Rectal smooth muscle tissue (tissue), 1 donor: ENCODE results near the gene RBMY1J.
"Not testable (repeated sequence)": the region's sequence is repeated elsewhere in the genome, so short reads cannot be mapped to it uniquely, and the experiment has no call there.

Experiments used
- H3K27ac ChIP-seq: one replicate; pipeline ENCODE4 v1.7.0; 2013; ENCODE audit warnings: low read depth, low read length, inconsistent platforms
- H3K27me3 ChIP-seq: one replicate; pipeline ENCODE4 v1.7.0; 2013; ENCODE audit warnings: low read length; ENCODE audit not compliant: control insufficient read depth, insufficient read depth
- H3K36me3 ChIP-seq: one replicate; pipeline ENCODE4 v1.7.0; 2013; ENCODE audit warnings: low read length; ENCODE audit not compliant: control insufficient read depth, insufficient read depth
- H3K4me1 ChIP-seq: one replicate; pipeline ENCODE4 v1.7.0; 2013; ENCODE audit warnings: low read length; ENCODE audit not compliant: control insufficient read depth, insufficient read depth
- H3K4me3 ChIP-seq: one replicate; pipeline ENCODE4 v1.7.0; 2013; ENCODE audit warnings: low read length
- H3K9ac ChIP-seq: one replicate; pipeline ENCODE4 v1.7.0; 2013; ENCODE audit warnings: low read length

RBMY1J gene

GRCh38 chrY:22403110-22403509 is at the start of gene RBMY1J:
Gene RBMY1J, plus strand, starts transcription at chrY:22403410. Its CDS starts 2,038 bp downstream, at chrY:22405448.
- H3K36me3 ChIP-seq, H3K27me3 ChIP-seq, H3K27ac ChIP-seq, H3K9ac ChIP-seq, H3K4me3 ChIP-seq, H3K4me1 ChIP-seq: not testable (repeated sequence)

- Histone ChIP-seq H3K4me3 (no peak overlapping the region), H3K9ac (no peak overlapping the region), H3K4me1 (no peaks in the 10 kb centered on the region), H3K27me3 (no peaks in the 10 kb centered on the region), H3K36me3 (no peaks in the 10 kb centered on the region), H3K27ac (no peak overlapping the region)
Observed at GRCh38 chrY:22367416-22367815, 35.8 kb upstream of the RBMY1J start.

- H3K36me3 ChIP-seq: no peaks in the 10 kb centered on the region
- no peaks in the 10 kb centered on the region for H3K4me1 ChIP-seq
- no peak overlapping the region for H3K27ac ChIP-seq
- H3K27me3 ChIP-seq: no peaks in the 10 kb centered on the region
- no peak overlapping the region for H3K4me3 ChIP-seq
- H3K9ac ChIP-seq: no peak overlapping the region
Observed at GRCh38 chrY:22370623-22371022, 32.6 kb upstream of the RBMY1J start.

GRCh38 chrY:22373494-22373893 is 29.7 kb upstream of the RBMY1J start:
- H3K27ac ChIP-seq: no peak overlapping the region
- H3K4me1 ChIP-seq: no peaks in the 10 kb centered on the region
- H3K36me3 ChIP-seq: no peaks in the 10 kb centered on the region
- H3K4me3 ChIP-seq: no peak overlapping the region
- H3K9ac ChIP-seq: no peak overlapping the region
- H3K27me3 ChIP-seq: no peaks in the 10 kb centered on the region

- H3K4me3 ChIP-seq, H3K9ac ChIP-seq, H3K36me3 ChIP-seq, H3K27ac ChIP-seq, H3K4me1 ChIP-seq, H3K27me3 ChIP-seq: not testable (repeated sequence)
Observed at GRCh38 chrY:22444718-22445396, 41.6 kb downstream of the RBMY1J start.

- not testable (repeated sequence) for H3K36me3 ChIP-seq, H3K27ac ChIP-seq, H3K27me3 ChIP-seq, H3K9ac ChIP-seq, H3K4me3 ChIP-seq, H3K4me1 ChIP-seq
Observed at GRCh38 chrY:22455522-22455921, 52.3 kb downstream of the RBMY1J start.

GRCh38 chrY:22461962-22462361 is 58.8 kb downstream of the RBMY1J start:
- H3K4me1 ChIP-seq: not testable (repeated sequence)

More at GRCh38 chrY:22461962-22462361, 58.8 kb downstream of the RBMY1J start:
- not testable (repeated sequence) for H3K36me3 ChIP-seq, H3K9ac ChIP-seq, H3K4me3 ChIP-seq, H3K27ac ChIP-seq, H3K27me3 ChIP-seq
